ENCODE data around the gene IDH3A. TPM values are rescaled to one million over a fixed set of nuclear protein-coding genes. Genes with fewer than 3 reads are reported as not detected.

Gene IDH3A
- total and polyA plus RNA-seq, 9 of the 15 experiments (the other 6 are each of a cell fraction or from before 2014, with no cell fraction given): 37.4 to 249 (median 107) TPM

DNA sequence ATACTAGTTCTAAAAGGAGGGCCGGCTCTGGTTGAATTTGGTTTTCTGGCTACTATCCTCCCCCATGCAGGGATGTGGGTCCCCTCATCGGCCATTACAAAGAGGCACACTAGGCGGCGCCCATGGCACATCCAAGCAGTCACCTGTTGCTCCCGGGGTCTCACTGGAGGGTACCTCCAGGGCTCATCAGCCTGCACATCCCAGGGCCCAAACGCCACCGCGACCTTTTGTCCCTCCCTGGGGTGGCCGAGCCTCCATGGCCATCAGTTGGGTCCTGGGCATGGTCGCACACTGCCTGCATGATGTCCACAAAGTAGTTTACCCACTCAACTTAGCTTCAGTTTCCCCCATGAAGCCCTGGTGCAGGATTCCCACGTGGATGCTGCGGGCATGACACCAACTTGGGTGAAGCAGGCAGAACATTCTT is 28.3 kb downstream of the IDH3A start (continued):
- TF ChIP-seq REST (IDR thresholded peaks at IDR 0.05; ENCODE audit: borderline replicate concordance): peak; percentile 73
- no peak for TF ChIP-seq REST (CRISPR knock-in tag; IDR thresholded peaks at IDR 0.05; ENCODE audit: low read depth)
- TF ChIP-seq RAD21 (CRISPR knock-in tag; conservative IDR thresholded peaks at IDR 0.05 in 1 of 2, IDR thresholded peaks at IDR 0.05 in 1 of 2): peak; percentile 57 to 84
- no peak for TF ChIP-seq ZNF75A (CRISPR knock-in tag; IDR thresholded peaks at IDR 0.05)
- peak in 1 of 3 experiments; percentile 51 for TF ChIP-seq YY1 (IDR thresholded peaks at IDR 0.05; ENCODE audit: borderline replicate concordance in 1 of 3, control insufficient read depth in 1 of 3, extremely low read depth in 1 of 3, insufficient read depth in 3 of 3, insufficient read length in 1 of 3, insufficient replicate concordance in 2 of 3, low read depth in 1 of 3, low read length in 2 of 3)
- no peak for TF ChIP-seq FOXP1 (CRISPR knock-in tag; IDR thresholded peaks at IDR 0.05)
- TF ChIP-seq ATF1 (CRISPR knock-in tag; IDR thresholded peaks at IDR 0.05): no peak
- TF ChIP-seq ATF1 (tag; IDR thresholded peaks at IDR 0.05): no peak
- TF ChIP-seq CEBPB (tag; IDR thresholded peaks at IDR 0.05): no peak
- TF ChIP-seq NFRKB (IDR thresholded peaks at IDR 0.05; ENCODE audit: low read depth): no peak
- TF ChIP-seq, protein P1, sequence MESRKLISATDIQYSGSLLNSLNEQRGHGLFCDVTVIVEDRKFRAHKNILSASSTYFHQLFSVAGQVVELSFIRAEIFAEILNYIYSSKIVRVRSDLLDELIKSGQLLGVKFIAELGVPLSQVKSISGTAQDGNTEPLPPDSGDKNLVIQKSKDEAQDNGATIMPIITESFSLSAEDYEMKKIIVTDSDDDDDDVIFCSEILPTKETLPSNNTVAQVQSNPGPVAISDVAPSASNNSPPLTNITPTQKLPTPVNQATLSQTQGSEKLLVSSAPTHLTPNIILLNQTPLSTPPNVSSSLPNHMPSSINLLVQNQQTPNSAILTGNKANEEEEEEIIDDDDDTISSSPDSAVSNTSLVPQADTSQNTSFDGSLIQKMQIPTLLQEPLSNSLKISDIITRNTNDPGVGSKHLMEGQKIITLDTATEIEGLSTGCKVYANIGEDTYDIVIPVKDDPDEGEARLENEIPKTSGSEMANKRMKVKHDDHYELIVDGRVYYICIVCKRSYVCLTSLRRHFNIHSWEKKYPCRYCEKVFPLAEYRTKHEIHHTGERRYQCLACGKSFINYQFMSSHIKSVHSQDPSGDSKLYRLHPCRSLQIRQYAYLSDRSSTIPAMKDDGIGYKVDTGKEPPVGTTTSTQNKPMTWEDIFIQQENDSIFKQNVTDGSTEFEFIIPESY (CRISPR knock-in tag; IDR thresholded peaks at IDR 0.05): no peak
